ENCODE data around the gene PLEKHG3.

DNA sequence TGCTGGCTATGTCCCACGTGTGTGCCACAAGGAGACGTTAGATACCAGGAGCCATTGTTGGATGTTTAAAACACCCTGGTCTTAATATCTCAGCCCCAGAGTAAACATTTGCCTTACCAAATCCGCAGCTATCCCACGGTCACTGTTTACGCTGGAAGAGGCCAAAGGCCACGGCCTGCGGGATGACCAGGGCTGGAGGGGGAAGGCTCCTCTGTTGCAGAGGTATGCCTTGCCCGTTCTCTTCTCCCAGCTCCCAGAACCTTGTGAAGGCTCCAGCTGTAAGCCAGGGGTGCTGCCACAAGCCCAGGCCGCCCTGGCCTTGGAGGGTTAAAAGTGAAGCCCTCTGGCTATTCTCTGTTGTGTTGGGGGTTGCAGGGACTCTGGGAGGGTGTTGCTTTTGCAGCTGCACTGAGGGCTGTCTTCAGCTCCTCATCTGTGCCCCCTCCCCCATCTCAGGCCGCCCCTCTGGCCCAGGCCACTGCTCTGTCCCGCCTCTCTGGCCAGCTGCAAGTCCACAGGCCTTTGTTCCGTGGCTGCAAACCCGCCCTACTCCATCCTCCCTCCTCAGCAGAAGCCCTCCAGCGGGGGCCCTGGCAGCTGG lies 2.5 kb downstream of the PLEKHG3 start:
- TF ChIP-seq POLR2A (IDR thresholded peaks at IDR 0.05): no peak
- TF ChIP-seq, protein P1, sequence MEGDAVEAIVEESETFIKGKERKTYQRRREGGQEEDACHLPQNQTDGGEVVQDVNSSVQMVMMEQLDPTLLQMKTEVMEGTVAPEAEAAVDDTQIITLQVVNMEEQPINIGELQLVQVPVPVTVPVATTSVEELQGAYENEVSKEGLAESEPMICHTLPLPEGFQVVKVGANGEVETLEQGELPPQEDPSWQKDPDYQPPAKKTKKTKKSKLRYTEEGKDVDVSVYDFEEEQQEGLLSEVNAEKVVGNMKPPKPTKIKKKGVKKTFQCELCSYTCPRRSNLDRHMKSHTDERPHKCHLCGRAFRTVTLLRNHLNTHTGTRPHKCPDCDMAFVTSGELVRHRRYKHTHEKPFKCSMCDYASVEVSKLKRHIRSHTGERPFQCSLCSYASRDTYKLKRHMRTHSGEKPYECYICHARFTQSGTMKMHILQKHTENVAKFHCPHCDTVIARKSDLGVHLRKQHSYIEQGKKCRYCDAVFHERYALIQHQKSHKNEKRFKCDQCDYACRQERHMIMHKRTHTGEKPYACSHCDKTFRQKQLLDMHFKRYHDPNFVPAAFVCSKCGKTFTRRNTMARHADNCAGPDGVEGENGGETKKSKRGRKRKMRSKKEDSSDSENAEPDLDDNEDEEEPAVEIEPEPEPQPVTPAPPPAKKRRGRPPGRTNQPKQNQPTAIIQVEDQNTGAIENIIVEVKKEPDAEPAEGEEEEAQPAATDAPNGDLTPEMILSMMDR (IDR thresholded peaks at IDR 0.05): no peak
